ENCODE measurements around the gene SH3RF3.
A peak's percentile ranks its signal among the peaks of the same experiment; 100 is the strongest.
"Not testable (repeated sequence)": the region's sequence is repeated elsewhere in the genome, so short reads cannot be mapped to it uniquely, and the experiment has no call there.

Gene SH3RF3

GRCh38 chr2:109222825-109223471 lies 93.9 kb downstream of the SH3RF3 start:
- peak; percentile 11 for DNase-seq

DNA sequence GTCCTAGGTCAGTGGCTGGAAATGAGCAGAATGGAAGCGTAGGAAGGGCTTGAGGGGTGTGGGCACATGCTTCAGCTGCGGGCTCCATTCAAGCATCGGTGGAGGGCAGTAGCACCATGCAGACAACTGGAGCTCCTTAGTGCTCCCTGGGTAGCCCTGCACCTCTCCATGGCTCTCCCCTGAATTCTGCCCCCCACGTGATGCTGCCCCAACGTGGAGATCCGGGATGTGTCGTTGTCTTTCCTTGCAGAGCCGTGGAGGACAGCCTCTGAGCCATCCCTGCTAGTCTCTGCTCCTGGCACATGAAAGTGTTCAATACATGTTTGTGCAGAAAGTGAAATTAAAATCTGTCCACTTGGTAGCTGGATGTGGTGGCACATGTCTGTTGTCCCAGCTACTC lies 94.5 kb downstream of the SH3RF3 start:
- no peak for DNase-seq

GRCh38 chr2:109224341-109224740 lies 95.3 kb downstream of the SH3RF3 start:
- not testable (repeated sequence) for DNase-seq

- no peak for DNase-seq
These were observed 96.3 kb downstream of the SH3RF3 start for GRCh38 chr2:109225170-109225782.

DNA sequence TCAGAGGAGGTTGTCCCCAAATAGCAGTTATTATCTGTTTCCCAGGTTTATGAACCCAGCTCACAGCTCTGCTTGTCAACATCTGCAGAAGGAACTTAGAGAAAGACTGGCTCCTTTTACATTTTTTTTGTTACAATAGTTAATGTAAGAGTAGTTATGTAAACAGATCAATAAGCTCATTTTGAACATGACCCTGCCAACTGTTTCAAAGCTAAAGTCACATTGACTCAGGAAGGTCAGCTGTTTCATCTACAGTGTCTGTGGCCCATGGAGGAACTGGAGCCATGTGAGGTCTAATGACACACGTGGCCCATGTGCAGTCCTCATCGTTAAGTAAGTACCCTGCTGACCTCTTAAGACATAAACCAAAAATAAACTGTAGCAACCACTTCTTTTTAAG lies 97.1 kb downstream of the SH3RF3 start:
- no peak for DNase-seq

DNA sequence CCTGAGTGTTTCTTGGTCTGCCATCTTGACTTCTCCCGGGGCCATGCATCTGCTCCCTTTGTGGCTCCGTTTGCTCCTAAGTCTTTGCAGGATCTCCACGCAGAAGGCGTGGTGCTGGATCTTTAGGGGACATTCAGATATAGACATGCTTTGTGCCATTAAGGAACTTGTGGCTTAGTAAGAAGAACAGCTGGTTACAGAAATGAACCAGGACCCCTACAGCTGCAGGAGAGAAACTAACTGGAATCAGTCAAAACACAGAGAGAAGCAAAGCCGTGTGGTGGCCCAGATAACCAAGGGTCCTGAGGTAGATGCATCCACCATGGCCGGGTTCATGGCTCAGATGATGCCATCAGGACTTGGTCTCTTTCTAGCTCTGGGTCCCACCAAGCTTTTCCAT lies 97.6 kb downstream of the SH3RF3 start:
- no peak for DNase-seq

- DNase-seq: no peak
These were observed 100.2 kb downstream of the SH3RF3 start for GRCh38 chr2:109229094-109229675.

- DNase-seq: peak; percentile 73
These were observed 102.0 kb downstream of the SH3RF3 start for GRCh38 chr2:109230941-109231420.

GRCh38 chr2:109231428-109231827 lies 102.4 kb downstream of the SH3RF3 start:
- DNase-seq: no peak

DNA sequence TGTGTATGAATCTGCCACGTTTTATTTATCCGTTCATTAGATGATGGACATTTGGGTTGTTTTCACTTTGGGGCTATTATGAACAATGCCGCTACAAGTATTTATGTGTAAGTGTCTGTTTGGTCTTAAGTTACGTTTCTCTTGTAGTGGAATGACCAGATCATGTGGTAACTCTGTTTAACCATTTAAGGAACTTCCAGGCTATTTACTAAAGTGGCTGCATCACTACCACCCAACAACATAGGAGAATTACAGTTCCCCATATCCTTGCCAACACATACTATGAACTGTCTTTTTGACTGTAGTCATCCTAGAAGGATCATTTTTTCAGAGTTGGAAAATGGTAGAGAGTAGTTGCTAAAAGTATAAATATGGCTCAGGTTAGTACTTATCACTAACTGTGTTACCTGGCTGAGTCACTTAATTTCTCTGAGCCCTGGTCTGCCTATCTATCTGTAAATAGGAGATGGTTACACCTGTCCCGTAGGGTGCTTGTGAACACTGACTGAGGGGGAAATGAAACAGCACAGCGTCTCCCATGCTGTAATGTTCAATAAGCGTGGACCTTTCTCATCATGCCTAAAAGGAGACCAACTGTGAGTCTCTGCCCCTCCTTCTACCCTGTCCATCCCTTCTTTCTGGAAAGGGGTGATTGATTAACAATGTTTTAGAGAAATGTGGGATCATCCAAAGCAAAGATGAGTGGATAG lies 103.1 kb downstream of the SH3RF3 start:
- no peak for DNase-seq

DNA sequence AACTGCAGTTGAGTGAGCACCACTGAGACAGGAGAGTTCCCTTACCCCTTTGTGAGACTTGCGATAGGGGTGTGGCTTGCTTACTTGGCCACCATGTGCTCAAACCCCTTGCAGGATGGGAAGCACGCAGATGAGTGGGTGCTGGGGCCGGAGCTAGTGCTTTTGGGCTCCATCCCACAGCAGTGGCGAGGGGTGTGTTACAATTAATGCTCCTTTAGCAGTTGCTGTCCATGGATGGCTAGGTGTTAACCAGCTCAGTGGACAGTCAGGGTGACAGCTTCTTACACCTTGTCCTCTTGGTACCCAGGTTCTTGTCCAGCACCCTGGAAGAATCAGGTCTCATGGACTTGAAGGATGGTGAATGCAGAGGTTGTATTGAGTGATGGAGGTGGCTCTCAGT lies 103.9 kb downstream of the SH3RF3 start:
- no peak for DNase-seq

DNA sequence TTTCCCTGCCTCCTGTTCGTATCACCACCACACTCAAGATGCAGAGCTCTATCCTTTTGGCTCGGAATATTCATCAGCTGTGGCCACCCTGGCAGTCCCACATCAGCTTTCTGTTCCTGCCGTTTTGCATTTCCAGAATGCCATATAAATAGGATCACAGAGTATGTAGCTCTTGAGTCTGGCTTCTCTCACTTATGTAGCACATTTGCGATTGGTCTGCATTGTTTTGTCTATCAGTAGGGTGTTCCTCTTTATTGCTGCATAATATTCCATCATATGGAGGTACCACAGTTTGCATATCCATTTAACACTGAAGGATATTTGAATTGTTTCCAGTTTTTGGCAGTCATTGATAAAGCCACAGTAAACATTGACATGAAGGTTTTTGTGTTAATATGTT lies 104.6 kb downstream of the SH3RF3 start:
- no peak for DNase-seq

DNA sequence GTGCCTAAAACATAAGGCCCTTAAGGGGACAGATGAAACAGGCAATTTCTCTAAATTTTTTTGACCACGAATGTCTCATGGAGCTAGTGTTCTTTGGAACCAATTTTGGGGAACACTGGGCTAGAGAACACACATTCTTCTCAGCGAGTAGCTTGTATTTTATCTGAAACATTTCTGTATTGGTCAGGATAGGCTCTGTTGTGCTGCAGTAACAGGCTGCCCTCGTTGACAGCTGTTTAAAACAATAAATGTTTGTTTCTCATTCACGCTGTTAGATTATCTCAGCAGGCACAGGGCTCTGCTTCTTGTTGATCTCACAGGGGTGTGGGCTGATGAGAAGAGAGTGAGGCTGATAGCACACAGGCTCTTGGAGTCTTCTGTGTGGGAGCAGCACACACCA lies 105.3 kb downstream of the SH3RF3 start:
- DNase-seq: no peak

DNA sequence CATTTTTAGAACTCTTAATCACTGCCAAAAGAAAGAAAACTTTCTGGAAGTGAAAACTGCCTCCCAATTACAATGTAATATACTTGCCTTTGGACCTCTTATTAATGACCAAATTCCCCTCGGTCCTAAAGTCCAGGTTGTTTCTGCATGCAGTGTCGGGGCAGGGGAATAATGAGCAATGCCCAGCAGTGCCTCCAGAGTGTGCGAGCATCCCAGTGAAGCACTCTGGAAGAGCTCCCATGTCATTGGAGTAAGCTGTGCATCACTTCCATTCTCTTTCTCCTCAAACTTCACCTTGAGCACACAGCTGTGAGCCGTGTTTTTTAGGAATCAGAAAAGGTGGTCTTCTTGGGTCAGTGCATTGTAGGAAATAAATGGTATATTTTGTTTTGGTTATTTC lies 107.1 kb downstream of the SH3RF3 start:
- no peak for DNase-seq

DNA sequence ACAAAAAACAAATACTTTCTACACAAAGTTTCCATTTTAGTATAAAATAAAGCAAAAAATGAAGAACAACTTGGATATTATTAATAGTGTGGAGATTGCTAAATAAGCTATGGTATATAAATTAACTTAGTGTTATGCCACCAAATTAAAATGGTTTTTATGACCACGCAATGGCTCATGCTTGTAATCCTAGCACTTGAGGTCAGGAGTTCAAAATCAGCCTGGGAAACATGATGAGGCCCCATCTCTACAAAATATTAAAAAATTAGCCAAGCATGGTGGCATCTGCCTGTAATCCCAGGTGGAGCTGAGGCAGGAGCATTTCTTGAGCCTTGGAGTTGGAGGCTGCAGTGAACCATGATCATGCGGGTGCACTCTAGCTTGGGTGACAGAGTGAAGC lies 108.8 kb downstream of the SH3RF3 start:
- DNase-seq: no peak

- no peak for DNase-seq
These were observed 109.6 kb downstream of the SH3RF3 start for GRCh38 chr2:109238580-109238979.

DNA sequence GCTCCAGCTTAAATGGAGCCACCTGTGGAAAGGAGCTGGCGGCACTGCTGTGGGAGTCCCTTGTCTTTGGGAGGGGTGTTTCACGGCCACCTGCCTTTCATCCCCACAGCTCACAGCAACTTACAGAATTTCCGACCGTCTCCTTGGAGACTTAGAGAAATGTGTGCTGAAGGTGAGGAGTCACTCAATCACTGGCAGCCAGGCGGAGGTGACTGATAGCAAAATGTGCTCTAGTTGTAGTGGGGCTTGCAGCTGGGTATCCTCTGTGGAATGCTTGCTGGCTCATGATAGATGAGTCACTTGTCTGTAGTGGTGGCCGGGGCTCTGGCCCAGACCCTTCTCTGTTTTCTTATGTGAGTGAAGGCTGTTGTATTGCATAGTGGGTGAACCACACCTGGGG lies 110.7 kb downstream of the SH3RF3 start:
- DNase-seq: no peak

DNA sequence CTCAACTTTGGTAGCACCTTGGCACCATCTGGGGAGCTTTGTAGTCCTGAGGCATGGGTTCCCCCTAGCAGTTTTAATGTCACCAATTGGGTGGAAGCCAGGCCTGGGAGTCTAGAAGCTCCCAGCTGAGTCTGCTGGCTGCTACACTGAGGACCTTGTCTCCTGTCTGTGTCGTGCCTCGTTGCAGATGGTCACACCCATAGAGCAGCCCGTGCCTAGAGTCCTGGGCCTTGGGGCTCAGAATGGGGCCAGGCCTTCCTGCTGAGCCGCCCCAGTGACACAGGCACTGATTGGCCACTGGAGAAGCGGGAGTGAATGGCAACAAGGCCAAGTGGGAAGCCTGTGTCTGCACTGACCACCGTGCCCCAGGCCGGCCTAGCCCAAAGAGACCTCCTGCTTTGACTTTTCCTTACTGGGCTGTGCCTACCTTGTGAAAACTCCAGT lies 113.2 kb downstream of the SH3RF3 start:
- DNase-seq: no peak

- no peak for DNase-seq
These were observed 113.8 kb downstream of the SH3RF3 start for GRCh38 chr2:109242654-109243331.

DNA sequence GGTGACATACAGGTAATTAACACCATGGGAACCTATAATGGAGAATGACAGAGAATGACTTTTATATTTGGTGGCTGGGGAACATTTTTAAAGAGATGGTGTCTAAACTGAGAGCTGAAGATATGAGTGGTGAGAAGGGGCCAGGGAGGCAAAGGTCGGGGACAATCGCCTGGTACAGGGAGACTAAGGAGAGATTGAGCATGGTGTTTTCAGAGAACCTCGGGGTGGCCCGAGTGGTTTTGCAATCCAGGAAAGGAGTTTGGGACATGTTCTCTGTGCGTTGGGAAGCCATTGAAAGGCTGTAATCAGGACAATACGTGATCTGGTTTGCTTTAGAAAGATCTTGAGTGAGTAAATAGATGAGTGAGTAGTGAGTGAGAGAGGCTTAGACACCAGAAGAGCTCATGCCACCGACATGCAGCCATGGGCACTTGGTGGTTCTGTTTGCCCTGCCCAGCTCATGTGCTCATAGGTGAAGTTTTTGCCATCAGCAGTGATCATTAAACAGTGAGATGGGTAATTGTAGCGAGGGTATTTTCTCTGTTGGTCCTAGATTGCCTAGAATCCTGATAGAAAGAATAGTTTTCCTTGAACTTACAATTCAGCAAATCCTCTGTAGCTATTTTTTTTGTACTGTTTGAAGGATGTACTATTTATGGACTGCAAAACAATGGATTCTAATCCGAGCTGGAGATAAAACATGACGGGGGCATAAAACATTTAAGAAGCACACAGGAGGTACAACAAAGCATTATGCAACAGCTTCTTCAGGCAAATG lies 114.7 kb downstream of the SH3RF3 start:
- no peak for DNase-seq

DNA sequence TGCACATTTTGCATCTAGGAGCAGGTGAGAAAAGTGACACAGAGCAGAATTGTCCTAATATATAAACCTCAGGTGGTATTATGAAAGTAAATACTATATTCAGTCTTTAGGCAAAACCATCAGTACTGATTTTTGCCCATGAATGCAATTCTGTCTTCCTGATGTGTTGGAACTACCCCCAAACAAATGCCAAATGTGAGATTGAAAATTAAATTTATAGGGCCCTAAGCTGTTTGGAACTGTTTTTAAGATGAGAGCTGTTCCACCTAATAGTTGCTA lies 115.2 kb downstream of the SH3RF3 start:
- DNase-seq: no peak

- no peak for DNase-seq
These were observed 115.9 kb downstream of the SH3RF3 start for GRCh38 chr2:109244750-109245382.
